CD4-positive, CD25-positive, alpha-beta regulatory T cell (primary cell): Measurements from ENCODE around the gene ZBTB8A. TPM values are rescaled to one million over a fixed set of nuclear protein-coding genes. Genes with fewer than 3 reads are reported as not detected.
"Not testable (repeated sequence)": the region's sequence is repeated elsewhere in the genome, so short reads cannot be mapped to it uniquely, and the experiment has no call there.

Source experiments
- ATAC-seq, 2 donors: fragments of 150-1000 bp; cut with Tn5 transposase; one replicate each; pipeline ENCODE4 v1.10.0; 2021; ENCODE audit warnings: low read depth in 2 of 2, moderate number of reproducible peaks in 2 of 2, moderate library complexity in 1 of 2
- DNase-seq, 3 donors: peaks; one replicate each; pipeline versions ENCODE4 v3.0.0 to v3.0.0-alpha.2; 2012 to 2022; ENCODE audit warnings: mixed read lengths in 1 of 3
- H3K27ac ChIP-seq: one replicate; pipeline ENCODE4 v1.7.0; 2013; ENCODE audit warnings: mild to moderate bottlenecking, low read length; ENCODE audit not compliant: insufficient read depth, poor library complexity, severe bottlenecking
- H3K27me3 ChIP-seq: one replicate; pipeline ENCODE4 v1.7.0; 2013; ENCODE audit warnings: low read length; ENCODE audit not compliant: control insufficient read depth, insufficient read depth
- H3K36me3 ChIP-seq: one replicate; pipeline ENCODE4 v1.7.0; 2013; ENCODE audit warnings: mild to moderate bottlenecking, low read length, moderate library complexity; ENCODE audit not compliant: control insufficient read depth, insufficient read depth
- H3K4me1 ChIP-seq: 2 replicates; pipeline ENCODE4 v1.7.0; 2013; ENCODE audit warnings: mild to moderate bottlenecking, low read length; ENCODE audit not compliant: insufficient read depth, control insufficient read depth, poor library complexity, severe bottlenecking
- H3K4me3 ChIP-seq: one replicate; pipeline ENCODE4 v1.7.0; 2013; ENCODE audit warnings: low read depth, mild to moderate bottlenecking, low read length, moderate library complexity
- H3K9me3 ChIP-seq, 2 experiments: 1 replicate in 1 of 2; 2 replicates in 1 of 2; pipeline ENCODE4 v1.7.0; 2013; ENCODE audit warnings: low read length in 2 of 2, mild to moderate bottlenecking in 1 of 2, moderate library complexity in 1 of 2; ENCODE audit not compliant: control insufficient read depth in 2 of 2
- H3K27ac Mint-ChIP-seq, 3 donors: one replicate each; pipeline ENCODE4 v1.8.0; 2020 to 2022; ENCODE audit warnings: mild to moderate bottlenecking in 3 of 3, mixed read lengths in 3 of 3, moderate library complexity in 2 of 3
- H3K27me3 Mint-ChIP-seq: one replicate; pipeline ENCODE4 v1.8.0; 2022; ENCODE audit warnings: mild to moderate bottlenecking, mixed read lengths
- H3K36me3 Mint-ChIP-seq: one replicate; pipeline ENCODE4 v1.8.0; 2020; ENCODE audit warnings: mixed read lengths
- H3K4me1 Mint-ChIP-seq, 4 donors: one replicate each; pipeline ENCODE4 v1.8.0; 2020 to 2022; ENCODE audit warnings: mixed read lengths in 4 of 4, mild to moderate bottlenecking in 1 of 4
- H3K4me3 Mint-ChIP-seq, 4 donors: one replicate each; pipeline ENCODE4 v1.8.0; 2020 to 2022; ENCODE audit warnings: mild to moderate bottlenecking in 4 of 4, mixed read lengths in 4 of 4, moderate library complexity in 3 of 4
- H3K9me3 Mint-ChIP-seq, 7 donors: one replicate each; pipeline ENCODE4 v1.8.0; 2020 to 2022; ENCODE audit warnings: mixed read lengths in 7 of 7, mild to moderate bottlenecking in 3 of 7, moderate library complexity in 2 of 7
- polyA plus RNA-seq, 4 donors: library from polyadenylated mRNA; unstranded; fragments of 300-500 nt; fragmentation: Illumina TruSeq; gene quantifications; one replicate each; pipeline ENCODE4 v1.2.3, GENCODE V29; 2021
- total RNA-seq: library from RNA; stranded (reverse); gene quantifications from one replicate; pipeline ENCODE4 v1.2.3, GENCODE V29; 2022

The ZBTB8A gene
- total and polyA plus RNA-seq, 5 donors from 2014 or later = 0.12 TPM; not detected in 4

GRCh38 chr1:32636914-32637645 lies 97.9 kb downstream of the ZBTB8A start:
- no peak for ATAC-seq
- Histone ChIP-seq H3K9me3 (no peaks in the 10 kb centered on the region), H3K27ac (no peak overlapping the region), H3K4me1 (no peaks in the 10 kb centered on the region), H3K4me3 (no peak overlapping the region), H3K27me3 (no peaks in the 10 kb centered on the region), H3K36me3 (peaks cover 31% of the 10 kb centered on the region)
- Mint-ChIP-seq H3K4me1 (peaks cover 0 to 27% (median 18%) of the 10 kb centered on the region in 4 donors), H3K27ac (peak overlapping the region in 1 of 3 donors; percentile 41), H3K4me3 (no peak overlapping the region), H3K36me3 (peaks cover 30% of the 10 kb centered on the region), H3K9me3 (no peaks in the 10 kb centered on the region), H3K27me3 (no peaks in the 10 kb centered on the region)
- DNase-seq = no peak

GRCh38 chr1:32639489-32640075 lies 100.4 kb downstream of the ZBTB8A start:
- no peak for ATAC-seq
- peaks cover 0 to 24% (median 18%) of the 10 kb centered on the region in 4 donors for H3K4me1 Mint-ChIP-seq
- Histone ChIP-seq H3K27ac (no peak overlapping the region), H3K36me3 (peaks cover 11% of the 10 kb centered on the region), H3K4me3 (no peak overlapping the region), H3K9me3 (no peaks in the 10 kb centered on the region), H3K4me1 (no peaks in the 10 kb centered on the region), H3K27me3 (no peaks in the 10 kb centered on the region)
- no peak overlapping the region for H3K27ac Mint-ChIP-seq
- H3K9me3 Mint-ChIP-seq = no peaks in the 10 kb centered on the region
- no peaks in the 10 kb centered on the region for H3K27me3 Mint-ChIP-seq
- no peak for DNase-seq
- H3K4me3 Mint-ChIP-seq = no peak overlapping the region
- H3K36me3 Mint-ChIP-seq = peaks cover 13% of the 10 kb centered on the region

GRCh38 chr1:32642292-32642827 lies 103.1 kb downstream of the ZBTB8A start:
- not testable (repeated sequence) for H3K9me3 ChIP-seq, H3K36me3 Mint-ChIP-seq, H3K4me3 Mint-ChIP-seq, H3K27ac ChIP-seq, H3K27me3 ChIP-seq, ATAC-seq, H3K27me3 Mint-ChIP-seq, DNase-seq, H3K9me3 Mint-ChIP-seq, H3K4me3 ChIP-seq, H3K4me1 ChIP-seq
- Mint-ChIP-seq H3K27ac (peak overlapping the region in 1 of 3 donors; percentile 15), H3K4me1 (peaks cover 0 to 29% (median 13%) of the 10 kb centered on the region in 4 donors)
- peaks cover 15% of the 10 kb centered on the region for H3K36me3 ChIP-seq

- Mint-ChIP-seq H3K27ac (no peak overlapping the region), H3K4me3 (no peak overlapping the region), H3K36me3 (no peaks in the 10 kb centered on the region), H3K9me3 (no peaks in the 10 kb centered on the region), H3K4me1 (peaks cover 9 to 47% (median 28%) of the 10 kb centered on the region in 4 donors), H3K27me3 (no peaks in the 10 kb centered on the region)
- H3K4me1 ChIP-seq = peaks cover 19% of the 10 kb centered on the region
- no peak for ATAC-seq
- H3K9me3 ChIP-seq = no peaks in the 10 kb centered on the region
- DNase-seq = no peak
- no peak overlapping the region for H3K27ac ChIP-seq
- no peak overlapping the region for H3K4me3 ChIP-seq
- H3K36me3 ChIP-seq = peaks cover 11% of the 10 kb centered on the region
- H3K27me3 ChIP-seq = no peaks in the 10 kb centered on the region
These were observed 105.2 kb downstream of the ZBTB8A start for GRCh38 chr1:32644426-32644825.

- ATAC-seq (no peak), DNase-seq (peak in 1 of 3 donors; percentile 23)
- peak overlapping the region; percentile 41 for H3K27ac ChIP-seq
- H3K9me3 ChIP-seq = no peaks in the 10 kb centered on the region
- no peaks in the 10 kb centered on the region for H3K36me3 Mint-ChIP-seq
- H3K9me3 Mint-ChIP-seq = no peaks in the 10 kb centered on the region
- peak overlapping the region; percentile 61 for H3K4me3 ChIP-seq
- H3K27me3 ChIP-seq = no peaks in the 10 kb centered on the region
- peaks cover 6% of the 10 kb centered on the region for H3K27me3 Mint-ChIP-seq
- H3K4me1 Mint-ChIP-seq = peaks cover 9 to 61% (median 36%) of the 10 kb centered on the region in 4 donors
- peaks cover 36% of the 10 kb centered on the region for H3K4me1 ChIP-seq
- H3K36me3 ChIP-seq = peaks cover 7% of the 10 kb centered on the region
- peak overlapping the region; percentile 89 to 95 (median 95) for H3K4me3 Mint-ChIP-seq
- peak overlapping the region; percentile 17 to 61 (median 23) for H3K27ac Mint-ChIP-seq
These were observed 108.3 kb downstream of the ZBTB8A start for GRCh38 chr1:32647308-32648134.

GRCh38 chr1:32650248-32650751 lies 111.1 kb downstream of the ZBTB8A start, which contains the start of gene ZBTB8OS:
Gene ZBTB8OS, minus strand, starts transcription at chr1:32650550. Its CDS starts 21 bp downstream, at chr1:32650529.
- Mint-ChIP-seq H3K27me3 (peaks cover 6% of the 10 kb centered on the region), H3K4me3 (peak within 1 kb of the TSS; percentile 89 to 95 (median 95)), H3K9me3 (no peaks in the 10 kb centered on the region), H3K4me1 (peaks cover 12 to 75% (median 47%) of the 10 kb centered on the region in 4 donors), H3K27ac (peak within 1 kb of the TSS; percentile 96 to 100 (median 98)), H3K36me3 (peaks cover 10% of the 10 kb centered on the region)
- no peaks in the 10 kb centered on the region for H3K9me3 ChIP-seq
- peaks cover 24% of the 10 kb centered on the region for H3K36me3 ChIP-seq
- ATAC-seq (peak; percentile 72 to 75), DNase-seq (peak; percentile 87 to 96 (median 91))
- H3K27me3 ChIP-seq = no peaks in the 10 kb centered on the region
- H3K4me3 ChIP-seq = peak within 1 kb of the TSS; percentile 93
- H3K27ac ChIP-seq = peak within 1 kb of the TSS; percentile 99
- H3K4me1 ChIP-seq = peaks cover 58% of the 10 kb centered on the region
